Choroid plexus epithelial cell (primary cell): ENCODE results near the gene C10orf67.
"Not testable (repeated sequence)": the region's sequence is repeated elsewhere in the genome, so short reads cannot be mapped to it uniquely, and the experiment has no call there.

ENCODE experiments used
- DNase-seq: peaks from one replicate; pipeline ENCODE4 v3.0.0-alpha.2; 2010; ENCODE audit warnings: low read depth
- H3K4me3 ChIP-seq: 2 replicates; pipeline ENCODE4 v1.5.1; 2011; ENCODE audit warnings: low read depth, mild to moderate bottlenecking, control low read depth, low read length, moderate library complexity
- CTCF ChIP-seq: conservative IDR thresholded peaks from 2 replicates; pipeline ENCODE4 v1.5.1; 2011; ENCODE audit warnings: low read depth, mild to moderate bottlenecking, control low read depth, inconsistent platforms, low read length, moderate library complexity

Gene C10orf67

DNA sequence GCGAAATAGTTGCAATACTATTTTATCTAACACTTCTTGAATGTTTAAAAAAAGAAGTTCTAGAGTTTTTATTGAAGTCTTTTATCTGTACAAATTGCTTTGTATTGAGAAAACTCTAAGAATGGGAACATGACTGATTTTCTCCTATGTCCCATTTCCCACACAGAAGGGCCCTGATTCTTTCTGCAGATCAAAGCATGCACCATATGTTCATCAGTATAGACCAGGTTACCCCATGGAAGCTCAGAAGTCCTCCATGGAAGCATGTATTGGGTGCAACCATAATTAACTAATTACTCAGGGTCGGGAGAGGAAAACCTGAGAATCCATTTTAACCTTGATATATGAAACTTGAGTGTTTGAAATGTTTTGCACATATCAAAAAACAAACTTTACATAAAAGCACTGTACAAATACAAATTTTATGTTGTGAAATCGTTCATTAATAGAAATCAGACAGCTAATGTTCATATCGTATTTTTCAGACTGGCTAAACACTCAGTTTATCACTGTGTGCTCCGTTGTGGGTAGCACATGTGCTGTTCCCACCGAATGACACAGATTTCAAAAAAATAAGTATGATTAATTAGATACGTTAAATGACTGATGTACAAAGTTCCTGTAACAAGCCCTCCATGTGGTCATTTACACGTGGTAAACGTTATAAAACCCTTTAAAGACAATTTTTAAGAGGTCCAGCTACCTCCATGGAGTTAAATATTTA is 81.0 kb downstream of the C10orf67 start:
- no peak for TF ChIP-seq CTCF
- H3K4me3 ChIP-seq: no peak overlapping the region
- DNase-seq: no peak

- no peak overlapping the region for H3K4me3 ChIP-seq
- no peak for DNase-seq
- no peak for TF ChIP-seq CTCF
These were observed 81.7 kb downstream of the C10orf67 start for GRCh38 chr10:23262928-23263327.

DNA sequence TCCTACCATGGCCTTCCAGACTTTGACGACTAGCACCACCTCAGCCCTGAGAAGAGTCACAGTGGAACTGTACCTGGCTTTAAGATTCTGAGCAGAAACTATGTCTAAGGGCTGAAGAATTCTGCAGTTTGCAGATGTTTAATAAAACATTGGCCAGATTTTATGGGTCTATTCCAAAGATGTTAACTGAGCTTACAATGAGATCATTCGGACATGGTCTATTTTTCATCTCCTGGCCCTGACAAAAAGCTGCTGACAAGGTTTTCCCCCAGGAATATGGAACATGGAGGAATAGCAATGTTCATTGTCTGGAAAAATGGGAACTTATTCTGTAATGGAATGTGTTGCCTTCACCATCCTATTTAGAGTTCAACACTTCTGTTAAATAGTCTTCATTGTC is 86.1 kb downstream of the C10orf67 start:
- no peak for TF ChIP-seq CTCF
- H3K4me3 ChIP-seq: no peak overlapping the region
- DNase-seq: no peak

GRCh38 chr10:23253780-23254179 is 90.8 kb downstream of the C10orf67 start:
- no peak for DNase-seq
- no peak for TF ChIP-seq CTCF
- H3K4me3 ChIP-seq: no peak overlapping the region

DNA sequence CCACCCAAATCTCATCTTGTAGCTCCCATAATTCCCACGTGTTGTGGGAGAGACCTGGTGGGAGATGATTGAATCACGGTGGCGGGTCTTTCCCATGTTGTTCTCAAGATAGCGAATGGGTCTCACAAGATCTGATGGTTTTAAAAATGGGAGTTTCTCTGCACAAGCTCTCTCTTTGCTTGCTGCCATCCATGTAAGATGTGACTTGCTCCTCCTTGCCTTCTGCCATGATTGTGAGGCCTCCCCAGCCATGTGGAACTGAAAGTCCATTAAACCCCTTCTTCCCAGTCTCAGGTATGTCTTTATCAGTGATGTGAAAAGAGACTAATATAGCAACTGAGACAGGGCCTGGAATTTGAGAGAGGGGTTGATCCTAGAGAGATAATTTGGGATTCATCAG is 91.7 kb downstream of the C10orf67 start:
- H3K4me3 ChIP-seq, DNase-seq: not testable (repeated sequence)

DNA sequence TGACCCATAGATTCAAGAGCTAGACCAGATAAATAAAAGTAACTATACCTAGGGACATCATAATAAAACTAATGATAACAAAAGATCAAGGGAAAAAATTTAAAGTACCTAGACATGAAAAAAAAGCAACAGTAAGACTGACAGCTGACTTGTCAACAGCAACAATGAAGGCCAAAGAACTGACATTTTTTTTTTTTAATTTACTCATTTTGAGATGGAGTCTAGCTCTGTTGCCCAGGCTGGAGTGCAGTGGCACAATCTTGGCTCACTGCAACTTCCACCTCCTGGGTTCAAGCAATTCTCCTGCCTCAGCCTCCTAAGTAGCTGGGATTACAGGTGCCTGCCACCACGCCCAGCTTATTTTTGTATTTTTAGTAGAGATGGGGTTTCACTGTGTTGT is 102.8 kb downstream of the C10orf67 start:
- not testable (repeated sequence) for H3K4me3 ChIP-seq, DNase-seq

GRCh38 chr10:23238015-23238414 is 106.6 kb downstream of the C10orf67 start:
- H3K4me3 ChIP-seq: no peak overlapping the region
- no peak for TF ChIP-seq CTCF
- DNase-seq: no peak

DNA sequence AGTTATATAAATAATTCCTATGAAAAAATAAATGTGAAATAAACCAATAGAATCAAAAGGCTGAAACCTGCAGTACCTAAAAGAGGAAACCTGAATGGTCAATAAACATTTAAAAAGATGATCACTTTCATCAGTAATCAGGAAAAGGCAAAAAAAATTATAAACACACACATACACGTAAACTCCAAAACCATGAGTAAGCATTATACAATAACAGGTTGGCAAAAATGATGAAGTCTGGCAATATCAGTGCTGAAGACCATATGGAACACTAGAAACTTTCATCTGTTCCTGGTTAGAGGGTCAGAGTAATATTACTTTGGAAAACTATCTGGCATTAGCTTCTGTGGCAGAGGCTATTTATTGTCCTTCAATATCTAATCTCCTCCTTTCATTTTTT is 114.0 kb downstream of the C10orf67 start:
- TF ChIP-seq CTCF: no peak
- DNase-seq: no peak
- H3K4me3 ChIP-seq: no peak overlapping the region
